ENCODE data around the gene MBNL1.

Gene MBNL1

GRCh38 chr3:152457500-152458375 lies 189.0 kb downstream of the MBNL1 start:
- no peak for DNase-seq

- peak; percentile 37 for DNase-seq
Measured at GRCh38 chr3:152458376-152459117, 189.8 kb downstream of the MBNL1 start.

DNA sequence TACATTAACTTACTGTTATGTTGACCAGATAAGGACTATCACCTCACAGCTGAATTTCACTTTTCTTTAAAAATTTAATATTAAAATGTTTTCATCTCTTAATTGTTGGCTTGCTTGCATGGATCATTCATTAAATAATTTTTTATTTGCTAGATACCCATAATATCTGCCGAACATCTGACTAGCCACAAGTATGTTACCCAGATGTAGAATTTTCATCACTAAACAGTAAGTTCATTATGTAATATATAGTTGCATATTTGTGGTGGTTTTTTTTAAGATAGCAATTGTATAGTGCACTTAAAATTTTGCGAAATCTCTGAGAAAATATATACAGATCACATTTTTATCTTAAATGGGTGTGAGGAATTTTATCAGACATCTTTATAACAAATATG lies 190.4 kb downstream of the MBNL1 start:
- no peak for DNase-seq

- no peak for DNase-seq
Measured at GRCh38 chr3:152459572-152459971, 190.8 kb downstream of the MBNL1 start.

DNA sequence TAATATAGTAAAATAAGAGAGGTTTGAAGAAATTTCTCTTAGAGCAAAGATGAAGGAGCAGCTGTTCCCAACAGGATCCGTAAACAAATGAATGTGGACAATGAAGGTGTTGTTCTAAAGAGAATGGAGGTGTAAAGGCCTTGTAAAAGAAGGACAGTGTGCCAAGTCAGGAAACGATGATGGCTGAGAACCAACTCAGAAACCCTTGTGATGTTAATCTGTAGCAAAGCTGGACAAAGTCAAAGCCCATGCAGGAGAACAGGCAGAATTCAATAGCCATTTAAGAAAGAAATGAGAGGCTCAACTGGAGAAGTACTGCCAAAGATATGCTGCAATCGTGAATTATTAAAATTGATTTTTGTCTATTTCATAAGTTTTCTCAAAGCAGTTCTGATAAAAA lies 192.2 kb downstream of the MBNL1 start:
- no peak for DNase-seq

DNA sequence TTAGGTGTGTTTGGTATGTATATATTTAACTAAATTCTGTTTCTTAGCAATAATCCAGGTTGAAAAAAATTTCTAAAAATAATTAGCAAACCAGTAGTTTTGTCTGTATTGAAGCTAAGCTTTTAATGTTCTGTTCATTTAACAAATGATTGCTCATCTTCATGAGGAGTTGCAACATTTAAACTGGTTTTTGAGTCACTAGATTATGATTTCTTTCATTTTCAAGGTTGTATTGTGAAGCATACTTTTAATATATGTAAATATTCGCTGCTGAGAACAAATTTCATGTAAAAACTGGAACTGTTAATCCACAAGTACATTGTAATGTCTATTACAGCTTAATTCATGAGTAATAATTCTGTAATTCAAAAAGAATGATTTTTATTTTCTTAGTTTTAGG lies 192.7 kb downstream of the MBNL1 start:
- DNase-seq, result no peak

GRCh38 chr3:152466784-152467183 lies 198.1 kb downstream of the MBNL1 start:
- no peak for DNase-seq

DNA sequence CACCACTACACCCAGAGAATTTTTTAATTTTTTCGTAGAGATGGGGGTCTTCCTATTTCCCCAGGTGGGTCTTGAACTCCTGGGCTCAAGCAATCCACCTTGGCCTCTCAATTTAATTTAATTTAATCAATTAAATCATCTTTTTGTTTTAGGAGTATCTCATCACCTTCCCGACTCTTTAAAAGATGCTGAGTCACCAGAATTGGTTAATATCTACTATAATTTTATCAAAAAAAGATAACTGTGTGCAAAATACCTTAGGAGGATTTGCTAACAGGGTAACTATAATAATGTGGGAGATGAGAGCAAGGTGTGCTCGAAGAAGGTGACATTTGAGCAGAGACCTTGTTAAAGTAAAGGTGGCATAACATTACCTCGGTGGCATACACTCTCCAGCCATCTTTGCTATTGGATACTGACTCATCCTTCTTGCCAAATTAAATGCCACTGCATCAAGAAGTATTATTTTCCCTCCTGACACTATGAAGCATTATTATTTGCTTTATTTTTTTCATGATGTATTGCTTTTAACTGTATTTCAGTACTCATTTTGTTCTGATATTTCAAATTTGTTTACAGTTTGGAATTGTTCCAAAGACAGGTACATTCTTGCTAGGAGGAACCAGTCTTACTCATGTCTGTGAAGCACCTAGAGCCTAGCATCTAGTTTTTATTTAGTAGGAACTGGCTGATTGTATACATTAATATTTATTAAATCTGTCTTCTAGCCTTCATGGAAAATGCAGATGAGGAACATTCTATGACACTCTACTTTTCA lies 200.7 kb downstream of the MBNL1 start:
- DNase-seq, result no peak

- DNase-seq, result no peak
Measured at GRCh38 chr3:152470095-152470494, 201.4 kb downstream of the MBNL1 start.

DNA sequence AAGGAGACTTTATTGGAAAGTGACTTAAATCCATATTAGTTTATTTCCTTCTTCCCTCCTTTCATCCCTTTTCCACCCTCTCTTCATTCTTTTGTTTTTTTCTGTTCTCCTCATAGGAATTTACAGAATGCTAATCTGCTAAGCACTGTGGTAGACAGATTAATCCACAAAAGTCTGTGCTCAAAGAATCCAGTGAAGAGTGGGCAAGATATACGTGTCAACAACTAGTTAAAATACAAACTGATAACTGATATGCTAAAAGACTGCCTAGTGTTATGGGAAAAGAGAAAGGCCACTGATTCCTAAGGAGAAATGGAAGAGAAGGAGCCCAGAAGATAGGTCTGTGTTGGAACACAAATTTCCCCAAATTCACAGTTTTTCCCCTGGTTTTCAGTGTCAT lies 202.2 kb downstream of the MBNL1 start:
- DNase-seq, result no peak

GRCh38 chr3:152471814-152472671 lies 203.3 kb downstream of the MBNL1 start:
- DNase-seq, result peak; percentile 69

- DNase-seq, result no peak
Measured at GRCh38 chr3:152472672-152472954, 203.9 kb downstream of the MBNL1 start.

DNA sequence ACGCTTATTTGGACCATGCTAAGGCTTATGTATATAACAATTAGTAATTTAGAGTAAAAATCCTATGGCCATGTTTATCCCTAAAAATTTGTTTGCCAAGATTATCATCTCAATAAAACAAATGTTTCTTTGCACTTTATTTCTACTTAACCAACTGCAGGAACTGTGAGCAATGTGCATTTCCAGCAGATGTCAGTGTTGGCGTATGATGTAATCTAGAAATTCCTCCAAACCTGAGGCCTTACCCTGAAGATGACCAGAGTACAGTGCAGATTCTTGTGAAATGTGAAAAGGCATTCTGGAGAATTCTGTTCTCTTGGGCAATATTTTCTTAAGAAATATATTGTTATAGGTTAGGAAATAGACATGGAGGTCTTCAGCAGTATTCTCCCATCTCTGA lies 205.9 kb downstream of the MBNL1 start:
- no peak for DNase-seq

DNA sequence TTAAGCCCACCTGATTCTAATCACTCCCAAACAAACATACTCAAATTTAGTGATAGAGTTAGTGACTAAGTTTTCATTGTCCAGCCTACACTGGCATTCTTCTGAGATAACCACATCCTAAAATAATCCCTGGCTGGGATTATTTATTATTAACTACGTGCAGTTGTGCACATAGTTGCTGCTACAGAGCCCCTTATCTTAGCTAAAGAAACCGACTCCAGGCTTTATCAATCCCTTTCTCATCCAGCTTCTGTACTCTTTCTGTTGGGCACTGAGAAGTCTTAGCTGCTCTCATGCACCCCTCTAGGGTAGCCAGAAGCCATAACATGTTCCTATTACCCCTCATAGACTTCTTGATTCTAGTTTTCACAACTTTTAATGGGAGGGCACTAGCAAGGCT lies 208.7 kb downstream of the MBNL1 start:
- DNase-seq, result no peak

- DNase-seq, result no peak
Measured at GRCh38 chr3:152480282-152480953, 211.7 kb downstream of the MBNL1 start.

DNA sequence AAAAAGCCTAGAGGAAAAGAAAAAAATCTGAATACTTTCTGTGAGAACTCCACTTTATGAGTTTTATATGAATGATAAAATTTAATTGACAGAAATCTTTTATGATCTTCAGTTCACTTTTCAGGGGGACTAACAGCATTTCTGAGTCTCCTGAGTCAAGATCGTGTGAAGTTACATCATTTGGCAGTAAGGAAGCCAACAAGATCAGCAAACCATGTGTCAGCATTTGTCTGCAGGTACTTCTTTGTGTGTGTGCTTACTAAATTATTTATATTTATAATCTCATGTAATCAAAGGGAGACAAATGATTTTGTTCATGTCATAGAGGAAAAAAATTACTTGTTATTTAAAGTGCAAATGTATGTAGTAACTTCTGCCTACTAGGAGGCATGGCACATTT lies 217.6 kb downstream of the MBNL1 start:
- no peak for DNase-seq

GRCh38 chr3:152488449-152488848 lies 219.7 kb downstream of the MBNL1 start:
- DNase-seq, result no peak

DNA sequence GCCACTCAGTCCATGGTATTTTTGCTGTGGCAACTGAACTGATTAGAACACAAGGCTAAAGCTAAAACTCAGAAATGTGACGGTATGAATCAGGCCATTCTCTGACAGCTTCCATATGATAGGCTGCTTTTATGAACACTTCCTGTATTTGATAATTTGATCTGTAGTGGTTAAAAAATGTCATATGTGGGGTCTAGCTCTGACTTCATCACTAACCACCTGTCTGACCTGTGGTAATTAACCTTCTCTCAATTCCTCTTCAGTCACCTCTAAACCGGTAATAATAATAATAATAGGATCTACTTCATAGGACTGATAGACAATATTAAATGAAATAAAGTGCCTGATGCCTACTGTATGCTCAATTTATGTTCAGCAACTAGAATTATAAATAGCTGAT lies 223.2 kb downstream of the MBNL1 start:
- no peak for DNase-seq

- DNase-seq, result no peak
Measured at GRCh38 chr3:152496286-152496685, 227.6 kb downstream of the MBNL1 start.

DNA sequence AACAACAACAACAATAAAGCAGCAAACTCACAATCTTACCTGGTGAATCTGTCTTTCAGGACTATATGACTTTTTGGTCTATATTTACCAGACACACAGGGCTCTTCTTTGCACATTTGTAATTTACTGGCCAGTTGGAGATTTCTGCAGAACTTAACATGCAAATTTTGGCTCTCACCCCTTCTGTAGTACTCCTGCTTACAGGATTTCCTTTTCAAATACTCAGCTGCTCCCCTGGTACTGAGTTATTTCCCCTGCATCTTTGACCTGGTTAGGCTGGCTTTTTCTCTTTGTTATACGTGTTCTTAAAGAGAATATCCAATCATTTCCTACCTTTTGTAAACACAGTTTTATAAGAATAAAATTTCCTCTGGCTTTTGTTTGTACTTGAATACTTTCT lies 228.0 kb downstream of the MBNL1 start:
- no peak for DNase-seq

DNA sequence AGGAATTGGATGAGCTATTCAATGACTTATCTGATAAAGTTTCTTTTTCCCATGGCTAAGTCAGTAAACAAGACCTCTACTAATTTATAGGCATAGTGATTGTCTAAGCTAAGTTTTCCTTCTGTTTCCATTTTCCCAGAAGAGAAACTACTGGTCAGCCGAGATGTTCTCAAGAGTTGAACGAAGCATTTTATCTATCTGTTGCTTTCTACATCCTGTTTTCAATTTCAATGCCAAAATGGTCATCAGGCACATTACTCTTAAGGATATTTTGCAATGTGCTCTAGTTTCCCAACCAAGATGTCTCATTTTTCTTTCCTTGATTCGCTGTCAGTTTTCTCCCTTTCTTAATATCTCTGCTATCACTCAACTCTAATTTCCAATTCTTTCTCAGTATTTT lies 228.7 kb downstream of the MBNL1 start:
- DNase-seq, result no peak

- DNase-seq, result no peak
Measured at GRCh38 chr3:152497890-152498289, 229.2 kb downstream of the MBNL1 start.

Data from activated naive CD4-positive, alpha-beta T cell treated with anti-CD3 and anti-CD28 coated beads, Interleukin-2, amount 50 U/mL, for 16 hours (primary cell).